Smooth muscle cell (in vitro differentiated cells): Measurements from ENCODE around the gene VPS37C. TPM values are rescaled to one million over a fixed set of nuclear protein-coding genes. Genes with fewer than 3 reads are reported as not detected.

ENCODE experiments used
- DNase-seq: peaks from one replicate; lab custom pipeline; 2025; ENCODE audit not compliant: unreplicated experiment; lab: John Stamatoyannopoulos, UW
- H2AFZ ChIP-seq: fragments of 200-600 bp; sonication (generic); 2 replicates; pipeline ENCODE4 v1.6.0; 2016; ENCODE audit warnings: antibody characterized with exemption, low read depth, mild to moderate bottlenecking
- H3F3A ChIP-seq: fragments of 200-600 bp; sonication (generic); 2 replicates; pipeline ENCODE4 v1.6.0; 2017; ENCODE audit warnings: antibody characterized with exemption, low read depth
- H3K27ac ChIP-seq: fragments of 200-600 bp; sonication (generic); 2 replicates; pipeline ENCODE4 v1.5.1; 2016; ENCODE audit warnings: low read depth, mild to moderate bottlenecking
- H3K27me3 ChIP-seq: fragments of 200-600 bp; sonication (generic); 2 replicates; pipeline ENCODE4 v1.6.1; 2016; ENCODE audit warnings: low read depth, mild to moderate bottlenecking
- H3K36me3 ChIP-seq: fragments of 200-600 bp; sonication (generic); 2 replicates; pipeline ENCODE4 v1.5.1; 2016; ENCODE audit warnings: low read depth
- H3K4me1 ChIP-seq: fragments of 200-600 bp; sonication (generic); 2 replicates; pipeline ENCODE4 v1.5.1; 2016; ENCODE audit warnings: low read depth
- H3K4me2 ChIP-seq: fragments of 200-600 bp; sonication (generic); 2 replicates; pipeline ENCODE4 v1.6.0; 2016; ENCODE audit warnings: mild to moderate bottlenecking
- H3K4me3 ChIP-seq: fragments of 200-600 bp; sonication (generic); 2 replicates; pipeline ENCODE4 v1.5.1; 2016; ENCODE audit warnings: mild to moderate bottlenecking
- H3K79me2 ChIP-seq: fragments of 200-600 bp; sonication (generic); 2 replicates; pipeline ENCODE4 v1.6.0; 2016; ENCODE audit warnings: low read depth, mild to moderate bottlenecking
- H3K9ac ChIP-seq: fragments of 200-600 bp; sonication (generic); 2 replicates; pipeline ENCODE4 v1.6.0; 2016; ENCODE audit warnings: low read depth
- H3K9me3 ChIP-seq: fragments of 200-600 bp; sonication (generic); replicated peaks from 2 replicates; pipeline ENCODE4 v1.5.1; 2016; ENCODE audit warnings: low read depth
- H4K20me1 ChIP-seq: fragments of 200-600 bp; sonication (generic); 2 replicates; pipeline ENCODE4 v1.6.0; 2016; ENCODE audit warnings: low read depth
- WGBS: methylation state at CpG from one replicate; pipeline ENCODE4 v1.1.7; 2016; ENCODE audit warnings: low lambda C conversion rate; 5-methylcytosine and 5-hydroxymethylcytosine counted together
- polyA plus RNA-seq: library from polyadenylated mRNA; unstranded; fragments of >200 nt; fragmentation: Nextera tagmentation; extraction: Ambion mirVana; gene quantifications from 2 replicates; pipeline ENCODE4 v1.2.1, GENCODE V29; 2016
- total RNA-seq: library from RNA; depleted of rRNA; stranded (reverse); fragments of >200 nt; gene quantifications from 2 replicates; pipeline ENCODE4 v1.2.3, GENCODE V29; 2014
- TF ChIP-seq, protein P1 (sequence below): fragments of 200-600 bp; sonication (generic); IDR thresholded peaks from 2 replicates; pipeline ENCODE4 v1.5.1; 2017; ENCODE audit warnings: borderline replicate concordance, mild to moderate bottlenecking, antibody characterized with exemption; ENCODE audit not compliant: insufficient read depth, poor library complexity, severe bottlenecking

Gene VPS37C
- total and polyA plus RNA-seq, 2 experiments from 2014 or later, result 8.8 to 15.4 TPM

- H3K4me3 ChIP-seq, result no peak overlapping the region
- WGBS, result 94% methylated on average over 9 of the region's 9 CpGs
- H3K4me1 ChIP-seq, result no peaks in the 10 kb centered on the region
- H3K27me3 ChIP-seq, result no peaks in the 10 kb centered on the region
- H3K27ac ChIP-seq, result no peak overlapping the region
- no peaks in the 10 kb centered on the region for H3K9me3 ChIP-seq
- no peaks in the 10 kb centered on the region for H3K79me2 ChIP-seq
- H3K4me2 ChIP-seq, result no peak overlapping the region
- no peaks in the 10 kb centered on the region for H4K20me1 ChIP-seq
- no peak overlapping the region for H2AFZ ChIP-seq
- H3F3A ChIP-seq, result no peaks in the 10 kb centered on the region
- no peak overlapping the region for H3K9ac ChIP-seq
- DNase-seq, result no peak
- TF ChIP-seq, protein P1, sequence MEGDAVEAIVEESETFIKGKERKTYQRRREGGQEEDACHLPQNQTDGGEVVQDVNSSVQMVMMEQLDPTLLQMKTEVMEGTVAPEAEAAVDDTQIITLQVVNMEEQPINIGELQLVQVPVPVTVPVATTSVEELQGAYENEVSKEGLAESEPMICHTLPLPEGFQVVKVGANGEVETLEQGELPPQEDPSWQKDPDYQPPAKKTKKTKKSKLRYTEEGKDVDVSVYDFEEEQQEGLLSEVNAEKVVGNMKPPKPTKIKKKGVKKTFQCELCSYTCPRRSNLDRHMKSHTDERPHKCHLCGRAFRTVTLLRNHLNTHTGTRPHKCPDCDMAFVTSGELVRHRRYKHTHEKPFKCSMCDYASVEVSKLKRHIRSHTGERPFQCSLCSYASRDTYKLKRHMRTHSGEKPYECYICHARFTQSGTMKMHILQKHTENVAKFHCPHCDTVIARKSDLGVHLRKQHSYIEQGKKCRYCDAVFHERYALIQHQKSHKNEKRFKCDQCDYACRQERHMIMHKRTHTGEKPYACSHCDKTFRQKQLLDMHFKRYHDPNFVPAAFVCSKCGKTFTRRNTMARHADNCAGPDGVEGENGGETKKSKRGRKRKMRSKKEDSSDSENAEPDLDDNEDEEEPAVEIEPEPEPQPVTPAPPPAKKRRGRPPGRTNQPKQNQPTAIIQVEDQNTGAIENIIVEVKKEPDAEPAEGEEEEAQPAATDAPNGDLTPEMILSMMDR, result no peak
- H3K36me3 ChIP-seq, result no peaks in the 10 kb centered on the region
Measured at GRCh38 chr11:61090982-61091372, 70.2 kb downstream of the VPS37C start.

GRCh38 chr11:61090521-61090920 lies 70.7 kb downstream of the VPS37C start:
- H3K36me3 ChIP-seq, result no peaks in the 10 kb centered on the region
- H3K9ac ChIP-seq, result no peak overlapping the region
- no peaks in the 10 kb centered on the region for H3K79me2 ChIP-seq
- H3K4me3 ChIP-seq, result no peak overlapping the region
- H3K9me3 ChIP-seq, result no peaks in the 10 kb centered on the region
- no peak for DNase-seq
- no peaks in the 10 kb centered on the region for H4K20me1 ChIP-seq
- H3K27me3 ChIP-seq, result no peaks in the 10 kb centered on the region
- TF ChIP-seq, protein P1, result no peak
- H3K4me1 ChIP-seq, result no peaks in the 10 kb centered on the region
- no peak overlapping the region for H3K4me2 ChIP-seq
- H3F3A ChIP-seq, result no peaks in the 10 kb centered on the region
- H2AFZ ChIP-seq, result no peak overlapping the region
- H3K27ac ChIP-seq, result no peak overlapping the region
- 86% methylated on average over 12 of the region's 12 CpGs for WGBS

DNA sequence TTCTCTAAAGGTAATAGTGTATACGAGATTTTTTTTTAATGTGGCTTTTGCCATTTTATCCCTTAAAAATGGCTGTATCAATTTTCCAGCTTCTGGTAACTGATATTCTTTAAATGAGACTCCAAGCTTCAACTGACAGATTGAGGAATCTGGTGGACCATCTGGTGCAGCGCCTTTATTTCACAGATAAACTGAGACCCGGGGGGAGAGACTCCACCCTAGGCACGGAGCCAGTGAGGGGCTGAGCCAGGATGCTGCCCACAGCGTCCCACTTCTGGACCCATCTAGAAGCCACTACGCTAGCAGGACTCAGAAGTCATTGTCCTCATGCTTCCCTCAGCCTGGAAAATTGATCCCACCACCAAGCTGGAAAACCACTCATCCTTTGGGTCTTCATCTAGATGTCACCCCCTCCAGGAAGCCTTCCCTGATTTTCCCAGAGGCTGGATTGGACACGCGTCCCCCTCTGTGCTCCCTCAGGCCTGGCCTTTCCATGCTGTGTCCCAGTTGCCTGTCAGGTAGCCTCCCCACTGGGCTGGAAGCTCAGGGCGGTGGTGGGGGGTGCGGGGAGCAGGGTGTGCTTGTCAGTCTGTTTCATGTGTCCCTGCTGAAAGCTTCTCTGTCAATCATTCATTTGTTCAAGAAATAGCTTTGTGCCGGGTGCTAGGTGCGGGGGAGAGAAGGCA lies 71.3 kb downstream of the VPS37C start:
- Histone ChIP-seq H4K20me1 (no peaks in the 10 kb centered on the region), H3K9ac (no peak overlapping the region)
- TF ChIP-seq, protein P1, result no peak

More for the DNA sequence above, 71.3 kb downstream of the VPS37C start:
- no peaks in the 10 kb centered on the region for H3K4me1 ChIP-seq
- 89% methylated on average over 12 of the region's 12 CpGs for WGBS
- no peak overlapping the region for H3K4me3 ChIP-seq
- DNase-seq, result no peak
- no peaks in the 10 kb centered on the region for H3K27me3 ChIP-seq
- no peak overlapping the region for H2AFZ ChIP-seq
- H3K27ac ChIP-seq, result no peak overlapping the region
- H3K79me2 ChIP-seq, result no peaks in the 10 kb centered on the region
- no peaks in the 10 kb centered on the region for H3F3A ChIP-seq
- H3K4me2 ChIP-seq, result no peak overlapping the region
- no peaks in the 10 kb centered on the region for H3K9me3 ChIP-seq
- H3K36me3 ChIP-seq, result no peaks in the 10 kb centered on the region
